HepG2 (cell line): ENCODE data around the gene PIAS1. TPM values are rescaled to one million over a fixed set of nuclear protein-coding genes. Genes with fewer than 3 reads are reported as not detected.

Experiments
- ATAC-seq: fragments of 200-7000 bp; cut with Tn5 transposase; 3 replicates; pipeline ENCODE4 v1.9.1; 2020; ENCODE audit warnings: mild to moderate bottlenecking, moderate library complexity
- BruUV-seq: library from RNA; stranded (reverse); fragments of 400-500 nt; replicated peaks from 2 replicates; lab custom pipeline; 2021; lab: Mats Ljungman, UMichigan
- CTCF ChIA-PET: fragments of 300-600 bp; formaldehyde crosslinking; extraction: SDS; loops from one replicate; lab custom pipeline; 2021; ENCODE audit warnings: low total read pairs, inconsistent platforms, low intra/inter-chr PET ratio; lab: Yijun Ruan, JAX
- POLR2A ChIA-PET: fragments of 350-600 bp; sonication (Branson Sonifier 250); formaldehyde crosslinking; loops from one replicate; lab custom pipeline; 2020; ENCODE audit warnings: antibody characterized with exemption, inconsistent platforms; lab: Yijun Ruan, JAX
- DNase-seq: peaks from one replicate; pipeline ENCODE4 v3.0.0-alpha.2; 2015; ENCODE audit warnings: low spot score
- FAIRE-seq: peaks from 3 replicates; lab custom pipeline; 2011; peaks lifted over from hg19 to GRCh38; lab: Jason Lieb, UNC
- H2AFZ ChIP-seq: one replicate; pipeline ENCODE4 v1.6.1; 2011; ENCODE audit warnings: low read length, inconsistent platforms
- H3K27ac ChIP-seq: fragments of 300-600 bp; 3 replicates; pipeline ENCODE4 v1.8.0; 2011; ENCODE audit warnings: mixed run types, mild to moderate bottlenecking, mixed read lengths, low read length, inconsistent platforms; ENCODE audit not compliant: insufficient read depth; ENCODE audit errors: extremely low read length
- H3K27me3 ChIP-seq, 2 experiments: fragments of 200-600 bp in 1 of 2; 2 replicates in 1 of 2; 3 replicates in 1 of 2; pipeline versions ENCODE4 v1.6.0 to v1.8.0; 2011; ENCODE audit warnings: low read length in 2 of 2, mild to moderate bottlenecking in 2 of 2, moderate library complexity in 2 of 2, inconsistent platforms in 1 of 2; ENCODE audit not compliant: insufficient read depth in 2 of 2, control insufficient read depth in 1 of 2
- H3K36me3 ChIP-seq, 2 experiments: fragments of 200-600 bp in 1 of 2; replicated peaks in 1 of 2; 2 replicates in 1 of 2; 3 replicates in 1 of 2; pipeline versions ENCODE4 v1.5.1 to v1.8.0; 2011; ENCODE audit warnings: low read length in 2 of 2, inconsistent platforms in 1 of 2; ENCODE audit not compliant: insufficient read depth in 2 of 2, control insufficient read depth in 1 of 2
- H3K4me1 ChIP-seq: 2 replicates; pipeline ENCODE4 v1.5.1; 2012; ENCODE audit warnings: low read length, inconsistent platforms; ENCODE audit not compliant: insufficient read depth
- H3K4me2 ChIP-seq: 2 replicates; pipeline ENCODE4 v1.6.0; 2011; ENCODE audit warnings: low read depth, low read length, inconsistent platforms
- H3K4me3 ChIP-seq, 3 experiments: fragments of 200-600 bp in 1 of 3; sonication (generic), shearing (Covaris generic) in 1 of 3; replicated peaks in 1 of 3; 2 replicates each; pipeline ENCODE4 v1.5.1; 2011 to 2016; ENCODE audit warnings: low read length in 3 of 3, inconsistent platforms in 2 of 3, low read depth in 2 of 3, mild to moderate bottlenecking in 2 of 3, control low read depth in 1 of 3, mixed read lengths in 1 of 3; ENCODE audit not compliant: insufficient read depth in 1 of 3
- H3K79me2 ChIP-seq: one replicate; pipeline ENCODE4 v1.6.1; 2011; ENCODE audit warnings: low read length, inconsistent platforms; ENCODE audit not compliant: insufficient read depth
- H3K9ac ChIP-seq: 2 replicates; pipeline ENCODE4 v1.6.0; 2011; ENCODE audit warnings: mild to moderate bottlenecking, low read depth, low read length, inconsistent platforms; ENCODE audit not compliant: insufficient read depth
- H3K9me3 ChIP-seq: 2 replicates; pipeline ENCODE4 v1.5.1; 2012; ENCODE audit warnings: mild to moderate bottlenecking, low read length
- H4K20me1 ChIP-seq: 2 replicates; pipeline ENCODE4 v1.6.0; 2011; ENCODE audit warnings: inconsistent platforms, mild to moderate bottlenecking, low read length, moderate library complexity; ENCODE audit not compliant: insufficient read depth
- ATRX ChIP-seq: sonication (generic); formaldehyde crosslinking; IDR thresholded peaks from 2 replicates; pipeline ENCODE4 v1.4.0; 2020; ENCODE audit warnings: missing genetic modification reagents, borderline replicate concordance
- CERS6 ChIP-seq: sonication (generic); formaldehyde crosslinking; IDR thresholded peaks from 2 replicates; pipeline ENCODE4 v1.5.0; 2020; ENCODE audit warnings: missing genetic modification reagents
- FOXJ3 ChIP-seq: sonication (generic); formaldehyde crosslinking; IDR thresholded peaks from 2 replicates; pipeline ENCODE4 v1.4.0; 2020; ENCODE audit warnings: missing genetic modification reagents, mild to moderate bottlenecking, borderline replicate concordance
- MBD4 ChIP-seq: IDR thresholded peaks from 2 replicates; pipeline ENCODE4 v1.6.1; 2012; ENCODE audit warnings: low read length, inconsistent platforms, borderline replicate concordance
- SOX5 ChIP-seq: IDR thresholded peaks from 2 replicates; pipeline ENCODE4 v1.6.1; 2016; ENCODE audit warnings: borderline replicate concordance
- SP4 ChIP-seq: sonication (generic); formaldehyde crosslinking; IDR thresholded peaks from 2 replicates; pipeline ENCODE4 v1.8.1; 2023; ENCODE audit warnings: mild to moderate bottlenecking, missing genetic modification reagents
- ZNF101 ChIP-seq: sonication (generic); formaldehyde crosslinking; IDR thresholded peaks from 2 replicates; pipeline ENCODE4 v1.4.0; 2020; ENCODE audit warnings: mild to moderate bottlenecking, low read depth, missing genetic modification reagents, borderline replicate concordance
- ZNF121 ChIP-seq: sonication (generic); formaldehyde crosslinking; IDR thresholded peaks from 2 replicates; pipeline ENCODE4 v1.5.0; 2020; ENCODE audit warnings: mild to moderate bottlenecking, missing genetic modification reagents
- ZNF333 ChIP-seq: sonication (generic); formaldehyde crosslinking; IDR thresholded peaks from 2 replicates; pipeline ENCODE4 v1.4.0; 2020; ENCODE audit warnings: mild to moderate bottlenecking, missing genetic modification reagents, borderline replicate concordance
- ZNF724P ChIP-seq: sonication (generic); formaldehyde crosslinking; IDR thresholded peaks from 2 replicates; pipeline ENCODE4 v1.8.0; 2022; ENCODE audit warnings: missing genetic modification reagents, borderline replicate concordance
- WGBS: methylation state at CpG from one replicate; pipeline ENCODE4 v1.1.6; 2017; ENCODE audit warnings: low lambda C conversion rate; 5-methylcytosine and 5-hydroxymethylcytosine counted together
- in situ Hi-C: cut with HindIII; loops from 2 replicates; pipeline ENCODE4 v1.10.0; 2017; ENCODE audit warnings: low pct_unique_long_range_greater_than_20kb; ENCODE audit not compliant: extremely low pct_ligation_motif_present
- intact Hi-C: fragments of 100-400 bp; cut with micrococcal nuclease; formaldehyde crosslinking; loops from one replicate; pipeline ENCODE4 v1.10.0; 2022; ENCODE audit not compliant: unreplicated experiment
- polyA plus RNA-seq, 8 experiments: library from polyadenylated mRNA; depleted of rRNA in 3 of 8; stranded (reverse) in 7 of 8; unstranded in 1 of 8; fragments of >200 nt; fragmentation: Illumina TruSeq in 4 of 8; extraction: Trizol in 4 of 8; gene quantifications; 2 replicates each; pipeline versions ENCODE4 v1.2.1 to v1.2.3, GENCODE V29; 2011 to 2016; ENCODE audit warnings: low read depth in 4 of 8, missing spikeins in 1 of 8, mixed read lengths in 1 of 8; ENCODE audit not compliant: insufficient read depth in 1 of 8
- total RNA-seq, 5 experiments: library from RNA; depleted of rRNA; stranded (reverse); fragments of >200 nt; fragmentation: Illumina TruSeq; extraction: Trizol; gene quantifications; 2 replicates each; pipeline ENCODE4 v1.2.3, GENCODE V29; 2016; ENCODE audit warnings: low read depth in 1 of 5
- TF ChIP-seq, protein P1 (sequence below): sonication (generic); formaldehyde crosslinking; IDR thresholded peaks from 2 replicates; pipeline ENCODE4 v1.5.0; 2020; ENCODE audit warnings: missing genetic modification reagents
- TF ChIP-seq, protein P2 (sequence below): sonication (generic); formaldehyde crosslinking; IDR thresholded peaks from 2 replicates; pipeline ENCODE4 v1.4.0; 2020; ENCODE audit warnings: mild to moderate bottlenecking, missing genetic modification reagents

Gene PIAS1
- total and polyA plus RNA-seq, 2 of the 13 experiments (the other 11 are each of a cell fraction or from before 2014, with no cell fraction given): 20.7 to 33.7 TPM

DNA sequence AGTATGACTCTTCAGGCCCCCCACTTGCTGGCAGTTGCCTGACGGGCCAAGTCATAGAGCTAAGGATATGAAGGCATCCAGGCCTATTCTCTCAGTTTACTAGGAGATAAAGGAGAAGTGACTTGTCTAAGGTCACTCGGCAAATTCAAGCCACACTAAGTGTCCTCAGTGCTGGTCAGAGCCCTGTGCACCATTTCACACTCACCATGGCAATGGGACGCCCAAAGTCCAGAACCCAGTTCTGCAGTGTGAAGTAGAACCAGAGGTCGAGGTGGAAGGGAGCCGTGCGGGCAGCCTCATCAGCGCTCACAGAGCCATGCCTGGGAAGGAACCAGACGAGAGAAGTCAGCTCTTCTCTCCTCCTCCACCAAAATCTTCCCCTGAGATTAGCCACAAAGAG, 164.2 kb downstream of the PIAS1 start:
- CTCF ChIA-PET: no interaction called here
- peaks cover 8 to 29% of the 10 kb centered on the region in 2 experiments; a peak in 4 of 5 replicates for H3K36me3 ChIP-seq
- POLR2A ChIA-PET: no interaction called here

More for the DNA sequence above, 164.2 kb downstream of the PIAS1 start:
- no peak overlapping the region for H3K27ac ChIP-seq
- no peak overlapping the region for H3K4me3 ChIP-seq
- no peak overlapping the region for H3K4me2 ChIP-seq
- no peak for TF ChIP-seq SP4 (CRISPR knock-in tag)
- no peak for TF ChIP-seq ZNF333
- TF ChIP-seq, protein P1, sequence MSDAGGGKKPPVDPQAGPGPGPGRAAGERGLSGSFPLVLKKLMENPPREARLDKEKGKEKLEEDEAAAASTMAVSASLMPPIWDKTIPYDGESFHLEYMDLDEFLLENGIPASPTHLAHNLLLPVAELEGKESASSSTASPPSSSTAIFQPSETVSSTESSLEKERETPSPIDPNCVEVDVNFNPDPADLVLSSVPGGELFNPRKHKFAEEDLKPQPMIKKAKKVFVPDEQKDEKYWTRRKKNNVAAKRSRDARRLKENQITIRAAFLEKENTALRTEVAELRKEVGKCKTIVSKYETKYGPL (CRISPR knock-in tag): no peak
- no peak for TF ChIP-seq FOXJ3 (CRISPR knock-in tag)
- TF ChIP-seq, protein P2, sequence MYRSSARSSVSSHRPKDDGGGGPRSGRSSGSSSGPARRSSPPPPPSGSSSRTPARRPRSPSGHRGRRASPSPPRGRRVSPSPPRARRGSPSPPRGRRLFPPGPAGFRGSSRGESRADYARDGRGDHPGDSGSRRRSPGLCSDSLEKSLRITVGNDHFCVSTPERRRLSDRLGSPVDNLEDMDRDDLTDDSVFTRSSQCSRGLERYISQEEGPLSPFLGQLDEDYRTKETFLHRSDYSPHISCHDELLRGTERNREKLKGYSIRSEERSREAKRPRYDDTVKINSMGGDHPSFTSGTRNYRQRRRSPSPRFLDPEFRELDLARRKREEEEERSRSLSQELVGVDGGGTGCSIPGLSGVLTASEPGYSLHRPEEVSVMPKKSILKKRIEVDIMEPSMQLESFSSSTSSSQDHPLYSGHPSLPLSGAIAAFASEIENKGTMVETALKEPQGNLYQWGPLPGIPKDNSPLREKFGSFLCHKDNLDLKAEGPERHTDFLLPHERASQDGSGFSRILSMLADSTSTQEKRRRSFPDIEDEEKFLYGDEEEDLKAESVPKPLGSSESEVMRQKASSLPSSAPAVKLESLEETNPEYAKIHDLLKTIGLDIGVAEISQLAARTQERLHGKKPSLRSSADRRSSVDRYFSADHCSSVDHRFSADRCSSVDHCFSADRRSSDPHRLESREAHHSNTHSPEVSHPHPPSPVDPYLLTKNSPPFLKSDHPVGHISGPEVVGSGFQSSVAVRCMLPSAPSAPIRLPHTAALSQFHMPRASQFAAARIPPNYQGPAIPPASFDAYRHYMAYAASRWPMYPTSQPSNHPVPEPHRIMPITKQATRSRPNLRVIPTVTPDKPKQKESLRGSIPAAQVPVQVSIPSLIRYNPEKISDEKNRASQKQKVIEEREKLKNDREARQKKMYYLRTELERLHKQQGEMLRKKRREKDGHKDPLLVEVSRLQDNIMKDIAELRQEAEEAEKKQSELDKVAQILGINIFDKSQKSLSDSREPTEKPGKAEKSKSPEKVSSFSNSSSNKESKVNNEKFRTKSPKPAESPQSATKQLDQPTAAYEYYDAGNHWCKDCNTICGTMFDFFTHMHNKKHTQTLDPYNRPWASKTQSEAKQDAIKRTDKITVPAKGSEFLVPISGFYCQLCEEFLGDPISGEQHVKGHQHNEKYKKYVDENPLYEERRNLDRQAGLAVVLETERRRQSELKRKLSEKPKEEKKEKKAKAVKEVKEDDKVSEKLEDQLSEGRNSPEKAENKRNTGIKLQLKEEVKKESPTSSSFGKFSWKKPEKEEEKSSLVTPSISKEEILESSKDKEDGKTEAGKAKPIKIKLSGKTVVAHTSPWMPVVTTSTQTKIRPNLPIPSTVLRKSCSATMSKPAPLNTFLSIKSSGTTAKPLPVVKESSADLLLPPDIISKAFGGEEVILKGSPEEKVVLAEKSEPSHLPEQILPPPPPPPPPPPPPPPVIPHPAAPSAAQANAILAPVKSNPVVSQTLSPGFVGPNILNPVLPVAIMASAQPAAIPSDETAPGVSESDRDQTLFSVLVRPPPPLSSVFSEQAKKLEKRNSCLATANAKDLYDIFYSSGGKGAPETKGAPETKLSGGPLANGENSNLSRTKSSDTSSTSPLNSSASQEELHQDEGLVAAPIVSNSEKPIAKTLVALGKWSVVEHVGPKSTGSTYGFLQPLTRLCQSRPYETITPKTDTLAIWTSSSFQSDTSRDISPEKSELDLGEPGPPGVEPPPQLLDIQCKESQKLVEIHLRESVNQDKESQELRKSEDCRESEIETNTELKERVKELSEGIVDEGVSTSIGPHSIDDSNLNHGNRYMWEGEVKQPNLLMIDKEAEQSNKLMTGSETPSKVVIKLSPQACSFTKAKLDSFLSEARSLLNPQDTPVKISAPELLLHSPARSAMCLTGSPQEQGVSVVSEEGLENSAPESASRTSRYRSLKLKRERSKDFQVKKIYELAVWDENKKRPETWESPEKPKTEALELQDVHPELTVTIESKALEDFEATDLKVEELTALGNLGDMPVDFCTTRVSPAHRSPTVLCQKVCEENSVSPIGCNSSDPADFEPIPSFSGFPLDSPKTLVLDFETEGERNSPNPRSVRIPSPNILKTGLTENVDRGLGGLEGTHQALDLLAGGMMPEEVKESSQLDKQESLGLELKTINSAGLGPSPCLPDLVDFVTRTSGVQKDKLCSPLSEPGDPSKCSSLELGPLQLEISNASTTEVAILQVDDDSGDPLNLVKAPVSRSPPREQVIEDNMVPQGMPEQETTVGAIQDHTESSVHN: no peak
- no peak for TF ChIP-seq ZNF724P (CRISPR knock-in tag)
- TF ChIP-seq ZNF121 (CRISPR knock-in tag): no peak
- no peak for TF ChIP-seq ATRX
- no peak for TF ChIP-seq MBD4
- TF ChIP-seq SOX5 (CRISPR knock-in tag): no peak
- no peak for TF ChIP-seq ZNF101
- no peak for TF ChIP-seq CERS6 (CRISPR knock-in tag)
- H3K27me3 ChIP-seq: no peaks in the 10 kb centered on the region
- no peak overlapping the region for H3K9ac ChIP-seq
- in situ Hi-C loops: no loop called here
- 95% methylated on average over 8 of the region's 8 CpGs for WGBS
- no TSS peak for BruUV-seq
- FAIRE-seq (no peak), ATAC-seq (no peak), DNase-seq (no peak)
- peaks cover 25% of the 10 kb centered on the region for H3K79me2 ChIP-seq
- H3K9me3 ChIP-seq: no peaks in the 10 kb centered on the region
- intact Hi-C loops: no loop called here
- peaks cover 1% of the 10 kb centered on the region; the same call in 1 of the 2 replicates for H3K4me1 ChIP-seq
- H2AFZ ChIP-seq: no peak overlapping the region
- H4K20me1 ChIP-seq: no peaks in the 10 kb centered on the region
